BJ (cell line): ENCODE results near the gene UGT1A9. TPM values are rescaled to one million over a fixed set of nuclear protein-coding genes. Genes with fewer than 3 reads are reported as not detected.

Source experiments
- CTCF ChIA-PET: fragments of 350-600 bp; formaldehyde crosslinking; extraction: SDS; loops from one replicate; lab custom pipeline; 2021; ENCODE audit warnings: antibody characterized with exemption, inconsistent platforms; lab: Yijun Ruan, JAX
- POLR2A ChIA-PET: fragments of 300-600 bp; sonication (Branson Sonifier 250); formaldehyde crosslinking; extraction: SDS; loops from one replicate; lab custom pipeline; 2021; ENCODE audit warnings: antibody characterized with exemption; lab: Charles Lee
- DNase-seq: peaks from one replicate; pipeline ENCODE4 v3.0.0-alpha.2; 2011; ENCODE audit warnings: low read depth
- H3K27me3 ChIP-seq: 2 replicates; pipeline ENCODE4 v1.6.0; 2011; ENCODE audit warnings: low read length; ENCODE audit not compliant: control insufficient read depth, insufficient read depth
- H3K36me3 ChIP-seq: 2 replicates; pipeline ENCODE4 v1.5.1; 2011; ENCODE audit warnings: low read length; ENCODE audit not compliant: control insufficient read depth, insufficient read depth
- H3K4me3 ChIP-seq: 2 replicates; pipeline ENCODE4 v1.5.1; 2011; ENCODE audit warnings: low read depth, mild to moderate bottlenecking, control low read depth, low read length
- polyA plus RNA-seq: library from polyadenylated mRNA; depleted of rRNA; stranded (reverse); fragments of >200 nt; gene quantifications from 2 replicates; pipeline ENCODE4 v1.2.3, GENCODE V29; 2011
- TF ChIP-seq, protein P1 (sequence below): IDR thresholded peaks from 2 replicates; pipeline ENCODE4 v1.5.1; 2011; ENCODE audit warnings: low read depth, mild to moderate bottlenecking, control low read depth, inconsistent platforms, low read length, moderate library complexity; ENCODE audit not compliant: insufficient read depth

Gene UGT1A9
- polyA plus RNA-seq, 1 experiment: not detected

DNA sequence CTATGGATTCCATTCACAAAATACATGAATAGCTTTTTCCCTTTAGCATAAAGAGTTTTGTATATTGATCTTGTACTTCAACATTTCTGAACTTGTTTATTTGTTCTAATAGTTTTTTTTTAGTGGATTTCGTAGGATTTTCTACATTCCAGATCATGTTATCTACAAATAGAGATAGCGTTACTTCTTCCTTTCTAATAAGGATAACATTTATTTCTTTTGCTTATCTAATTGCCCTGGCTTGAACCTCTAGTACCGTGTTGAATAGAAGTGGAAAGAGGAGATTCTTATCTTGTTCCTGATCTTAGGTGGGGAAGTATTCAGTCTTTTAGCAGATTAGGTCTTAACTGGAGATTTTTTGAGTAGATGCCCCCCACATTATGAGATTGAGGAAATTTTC, 30.5 kb downstream of the UGT1A9 start:
- DNase-seq: no peak
- H3K4me3 ChIP-seq: no peak overlapping the region
- H3K36me3 ChIP-seq: no peaks in the 10 kb centered on the region
- TF ChIP-seq, protein P1, sequence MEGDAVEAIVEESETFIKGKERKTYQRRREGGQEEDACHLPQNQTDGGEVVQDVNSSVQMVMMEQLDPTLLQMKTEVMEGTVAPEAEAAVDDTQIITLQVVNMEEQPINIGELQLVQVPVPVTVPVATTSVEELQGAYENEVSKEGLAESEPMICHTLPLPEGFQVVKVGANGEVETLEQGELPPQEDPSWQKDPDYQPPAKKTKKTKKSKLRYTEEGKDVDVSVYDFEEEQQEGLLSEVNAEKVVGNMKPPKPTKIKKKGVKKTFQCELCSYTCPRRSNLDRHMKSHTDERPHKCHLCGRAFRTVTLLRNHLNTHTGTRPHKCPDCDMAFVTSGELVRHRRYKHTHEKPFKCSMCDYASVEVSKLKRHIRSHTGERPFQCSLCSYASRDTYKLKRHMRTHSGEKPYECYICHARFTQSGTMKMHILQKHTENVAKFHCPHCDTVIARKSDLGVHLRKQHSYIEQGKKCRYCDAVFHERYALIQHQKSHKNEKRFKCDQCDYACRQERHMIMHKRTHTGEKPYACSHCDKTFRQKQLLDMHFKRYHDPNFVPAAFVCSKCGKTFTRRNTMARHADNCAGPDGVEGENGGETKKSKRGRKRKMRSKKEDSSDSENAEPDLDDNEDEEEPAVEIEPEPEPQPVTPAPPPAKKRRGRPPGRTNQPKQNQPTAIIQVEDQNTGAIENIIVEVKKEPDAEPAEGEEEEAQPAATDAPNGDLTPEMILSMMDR: no peak
- ChIA-PET POLR2A (no interaction called here), CTCF (interaction anchor here (0.6 kb wide), 1 partner anchor 227 kb away, joined by 3 read pairs; no protein-coding TSS in a partner anchor)
- no peaks in the 10 kb centered on the region for H3K27me3 ChIP-seq

DNA sequence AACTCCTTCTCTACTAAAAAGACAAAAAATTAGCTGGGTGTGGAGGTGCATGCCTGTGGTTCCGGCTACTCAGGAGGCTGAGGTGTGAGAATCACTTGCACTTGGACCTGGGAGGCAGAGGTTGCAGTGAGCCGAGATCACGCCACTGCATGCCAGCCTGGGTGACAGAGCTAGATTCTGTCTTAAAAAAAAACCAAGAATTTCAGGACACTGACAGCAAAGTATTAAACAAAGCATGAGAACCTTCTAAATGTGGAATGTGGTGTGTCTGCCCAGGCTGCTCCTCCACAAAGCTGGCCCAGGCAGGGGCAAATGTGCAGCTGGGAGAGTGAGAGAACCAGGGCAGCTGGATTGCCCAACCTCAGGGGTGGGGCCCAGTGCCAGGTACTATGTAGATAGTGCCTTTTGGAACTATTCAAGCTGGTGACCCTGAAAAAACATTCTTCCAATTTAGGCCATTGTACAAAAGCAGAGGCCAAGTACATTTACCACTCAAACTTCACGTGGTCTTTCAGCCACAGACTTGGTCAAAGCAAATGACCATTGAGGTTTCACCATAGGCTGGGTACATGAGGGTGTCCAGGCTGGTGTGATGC, 34.3 kb downstream of the UGT1A9 start:
- ChIA-PET CTCF (interaction anchor here (0.6 to 1.4 kb wide), 4 partner anchors 257 to 350 kb away, joined by 3 to 7 read pairs (median 4); no protein-coding TSS in a partner anchor), POLR2A (no interaction called here)
- H3K27me3 ChIP-seq: no peaks in the 10 kb centered on the region
- no peak for DNase-seq
- no peak overlapping the region for H3K4me3 ChIP-seq
- no peaks in the 10 kb centered on the region for H3K36me3 ChIP-seq
- TF ChIP-seq, protein P1: no peak

DNA sequence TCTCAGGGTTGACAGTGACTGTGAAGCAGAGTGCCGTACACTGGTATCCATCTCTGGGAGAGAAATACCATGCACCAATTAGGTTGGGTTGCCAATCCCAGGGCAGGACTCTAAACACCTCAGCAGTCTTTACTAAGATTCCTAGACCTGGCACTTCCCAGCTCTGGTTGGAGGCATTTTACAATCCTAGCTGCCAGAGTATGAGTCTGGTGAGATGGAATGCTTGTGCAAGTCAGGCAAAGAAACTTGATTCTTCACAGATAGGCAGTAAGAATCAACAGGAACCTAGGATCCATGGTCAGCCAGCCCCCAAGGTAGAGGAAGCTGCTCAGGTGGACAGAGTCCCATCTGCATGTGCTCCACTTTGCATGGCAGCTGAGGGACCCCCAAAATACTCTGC, 35.0 kb downstream of the UGT1A9 start:
- Histone ChIP-seq H3K27me3 (no peaks in the 10 kb centered on the region), H3K4me3 (no peak overlapping the region), H3K36me3 (no peaks in the 10 kb centered on the region)
- no peak for DNase-seq
- TF ChIP-seq, protein P1: no peak
- POLR2A ChIA-PET: no interaction called here
- CTCF ChIA-PET: interaction anchor here (0.6 to 1.4 kb wide), 2 partner anchors 258 to 269 kb away, joined by 4 to 7 read pairs; no protein-coding TSS in a partner anchor

DNA sequence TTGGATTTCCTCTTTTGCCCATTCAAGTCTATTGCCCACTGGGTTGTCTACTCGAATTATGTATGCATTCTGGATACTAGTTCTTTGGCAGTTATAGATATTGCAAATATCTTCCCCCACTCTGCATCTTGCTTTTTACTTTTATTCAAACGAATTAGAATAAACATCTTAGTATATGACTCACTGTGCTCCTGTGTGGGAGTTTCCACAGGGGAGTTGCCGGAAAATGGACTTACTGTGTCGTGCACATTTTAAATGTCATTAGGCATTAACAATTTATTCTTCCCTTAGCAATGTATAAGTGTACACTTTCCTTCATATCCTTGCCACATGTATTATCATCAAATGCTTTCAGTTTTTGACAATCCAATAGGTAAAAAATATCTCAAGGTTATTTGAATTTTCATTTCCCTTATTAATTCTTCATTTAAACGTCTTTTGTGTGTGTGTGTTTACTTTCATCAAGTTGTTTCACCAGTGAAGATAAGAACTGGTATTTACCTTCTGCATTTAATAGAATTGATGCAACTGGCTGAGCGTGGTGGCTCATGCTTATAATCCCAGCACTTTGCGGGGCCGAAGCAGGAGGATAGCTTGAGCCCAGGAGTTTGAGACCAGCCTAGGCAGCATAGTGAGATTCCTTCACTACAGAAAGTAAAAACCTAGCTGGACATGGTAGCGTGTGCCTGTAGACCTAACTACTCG, 36.4 kb downstream of the UGT1A9 start:
- ChIA-PET POLR2A (no interaction called here), CTCF (no interaction called here)
- Histone ChIP-seq H3K4me3 (no peak overlapping the region), H3K36me3 (no peaks in the 10 kb centered on the region), H3K27me3 (no peaks in the 10 kb centered on the region)
- DNase-seq: no peak
- TF ChIP-seq, protein P1: no peak

DNA sequence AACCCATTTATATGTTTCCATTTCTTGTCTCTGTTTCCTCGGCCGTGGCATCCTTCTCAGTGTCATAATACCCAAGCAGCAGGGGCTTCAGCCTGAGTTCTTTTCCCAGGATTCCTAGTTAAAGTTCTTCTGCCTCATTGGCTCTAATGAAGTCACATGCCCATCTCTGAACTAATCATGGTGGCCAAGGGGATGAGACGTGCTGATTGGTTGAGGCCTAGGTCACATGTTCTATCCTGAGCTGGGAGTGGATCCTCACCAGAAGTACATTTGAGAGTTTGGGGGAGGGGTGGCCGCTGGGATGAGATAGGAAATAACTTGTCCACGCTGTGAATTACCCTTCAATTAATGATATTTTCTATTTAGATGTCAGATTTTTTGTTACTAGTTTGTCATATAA, 37.2 kb downstream of the UGT1A9 start:
- POLR2A ChIA-PET: no interaction called here
- Histone ChIP-seq H3K36me3 (no peaks in the 10 kb centered on the region), H3K27me3 (no peaks in the 10 kb centered on the region), H3K4me3 (no peak overlapping the region)
- CTCF ChIA-PET: interaction anchor here (1.1 kb wide), 1 partner anchor 266 kb away, joined by 3 read pairs; no protein-coding TSS in a partner anchor
- TF ChIP-seq, protein P1: no peak
- DNase-seq: no peak
